ENCODE results near the gene ICE2. TPM values are rescaled to one million over a fixed set of nuclear protein-coding genes. Genes with fewer than 3 reads are reported as not detected.

Gene ICE2
- total and polyA plus RNA-seq, 2 of the 8 experiments (the other 6 are each of a cell fraction or from before 2014, with no cell fraction given), result 40.0 to 87.3 TPM

- Histone ChIP-seq H4K5ac (ENCODE audit: insufficient read length, low read depth, low read length) (no peak overlapping the region), H3K4me2 (ENCODE audit: insufficient read depth in 1 of 2, low read depth in 2 of 2, low read length in 2 of 2) (no peak overlapping the region), H3K18ac (ENCODE audit: extremely low read depth, low read length) (no peak overlapping the region), H3K14ac (ENCODE audit: insufficient read length) (no peak overlapping the region), H3K4ac (replicated peaks; ENCODE audit: insufficient read length, low read depth, low read length) (no peak overlapping the region), H3K9me3 (ENCODE audit: insufficient read depth in 2 of 2, low read depth in 1 of 2, low read length in 1 of 2) (no peaks in the 10 kb centered on the region), H2BK20ac (ENCODE audit: low read length) (no peak overlapping the region), H3K23ac (ENCODE audit: insufficient read length) (no peak overlapping the region), H3K4me3 (ENCODE audit: extremely low read depth in 1 of 4, insufficient read depth in 2 of 4, low read depth in 3 of 4, low read length in 4 of 4) (no peak overlapping the region), H2BK5ac (ENCODE audit: low read depth, low read length) (no peak overlapping the region), H3K4me1 (replicated peaks in 1 of 4; ENCODE audit: control insufficient read depth in 3 of 4, insufficient read depth in 4 of 4, low read length in 3 of 4) (peaks cover 0 to 4% (median 0%) of the 10 kb centered on the region in 4 experiments; a peak in 1 of 7 replicates), H3K79me2 (ENCODE audit: control insufficient read depth in 1 of 2, insufficient read depth in 2 of 2, low read length in 2 of 2) (no peaks in the 10 kb centered on the region), H3K9ac (replicated peaks in 1 of 4; ENCODE audit: extremely low read depth in 1 of 4, low read depth in 3 of 4, low read length in 3 of 4) (no peak overlapping the region), H2BK120ac (replicated peaks; ENCODE audit: low read depth, low read length) (no peak overlapping the region), H3K79me1 (ENCODE audit: low read depth, low read length) (no peaks in the 10 kb centered on the region), H3K36me3 (ENCODE audit: control insufficient read depth in 2 of 4, insufficient read depth in 4 of 4, low read length in 3 of 4) (no peaks in the 10 kb centered on the region), H3K27me3 (replicated peaks in 1 of 4; ENCODE audit: control insufficient read depth in 3 of 4, extremely low read depth in 1 of 4, insufficient read depth in 3 of 4, low read length in 3 of 4) (no peaks in the 10 kb centered on the region), H2BK12ac (ENCODE audit: low read depth, low read length) (no peak overlapping the region), H2AFZ (ENCODE audit: low read length) (no peak overlapping the region), H3K56ac (replicated peaks; ENCODE audit: insufficient read length, low read depth, low read length) (no peak overlapping the region), H3K27ac (ENCODE audit: low read depth, low read length) (no peak overlapping the region), H4K20me1 (replicated peaks in 1 of 2; ENCODE audit: control insufficient read depth in 1 of 2, insufficient read depth in 2 of 2, low read length in 2 of 2) (no peaks in the 10 kb centered on the region), H3K23me2 (ENCODE audit: low read depth, low read length) (no peaks in the 10 kb centered on the region), H2AK5ac (ENCODE audit: low read depth, low read length) (no peak overlapping the region), H4K91ac (replicated peaks; ENCODE audit: insufficient read length, low read length) (no peak overlapping the region), H2BK15ac (ENCODE audit: low read length) (no peak overlapping the region), H4K8ac (ENCODE audit: extremely low read depth, insufficient read depth, low read length) (no peak overlapping the region)
- WGBS, 2 experiments (ENCODE audit: extremely low coverage in 1 of 2, insufficient coverage in 1 of 2, insufficient read length in 1 of 2, insufficient replicate concordance in 2 of 2, low coverage in 1 of 2, low lambda C conversion rate in 2 of 2, missing lambda C conversion rate in 1 of 2), result 81% methylated on average over 6 of the region's 6 CpGs; no CpG with 5 or more reads in 1 of the 2 experiments
- POLR2A ChIA-PET (ENCODE audit: partially characterized antibody), result interaction anchor here (1.7 kb wide), 1 partner anchor 17 kb away, joined by 5 read pairs; no protein-coding TSS in a partner anchor
- FAIRE-seq, result no peak
- no peak for DNase-seq (ENCODE audit: low read depth in 1 of 2, low spot score in 2 of 2)
- peak; percentile 60 for TF ChIP-seq NANOG (IDR thresholded peaks at IDR 0.05; ENCODE audit: insufficient read depth, low read depth, low read length, poor library complexity, severe bottlenecking)
- TF ChIP-seq MAX (IDR thresholded peaks at IDR 0.05), result no peak
- CTCF ChIA-PET (ENCODE audit: partially characterized antibody), result interaction anchor here (1.6 kb wide), 1 partner anchor 21 kb away, joined by 4 read pairs; no protein-coding TSS in a partner anchor
Measured at GRCh38 chr15:60485365-60486055, 6.6 kb upstream of the ICE2 start.

All from H1 (cell line).